ENCODE measurements around the gene PTPRZ1.

PTPRZ1 gene

DNA sequence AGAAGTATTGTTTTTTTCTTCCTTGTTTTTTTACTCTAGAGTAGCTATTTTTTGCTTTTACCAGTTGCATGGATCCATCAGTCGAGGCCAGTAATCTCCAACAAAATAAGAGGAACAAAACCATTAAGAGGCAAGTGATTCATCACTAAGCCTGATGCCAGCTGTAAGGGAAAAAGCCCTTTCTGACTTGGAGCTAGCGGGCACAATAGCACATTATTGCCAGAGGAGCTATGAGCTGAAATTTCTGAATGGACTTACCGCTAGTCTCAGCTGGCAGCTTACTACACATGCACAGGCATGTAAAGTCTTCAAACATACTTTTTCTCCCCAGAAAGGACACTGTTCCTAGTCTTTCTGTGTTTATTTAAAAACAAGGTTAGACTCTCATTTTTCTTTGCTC is 41.6 kb upstream of the PTPRZ1 start:
- Histone ChIP-seq H3K4me1 (ENCODE audit: control insufficient read depth, insufficient read depth, low read length) (no peaks in the 10 kb centered on the region), H3K4me3 (ENCODE audit: low read depth, low read length) (no peak overlapping the region), H3K9me3 (ENCODE audit: control insufficient read depth, insufficient read depth, low read depth, low read length) (no peaks in the 10 kb centered on the region), H3K27ac (ENCODE audit: extremely low read depth, low read depth, low read length) (no peak overlapping the region), H3K36me3 (ENCODE audit: control insufficient read depth in 2 of 2, insufficient read depth in 1 of 2, low read length in 2 of 2) (no peaks in the 10 kb centered on the region)
- ChIA-PET CTCF (no interaction called here), POLR2A (interaction anchor here (0.6 kb wide), 1 partner anchor 1248 kb away, joined by 6 read pairs; no protein-coding TSS in a partner anchor)
- TF ChIP-seq GLI2 (tag by site-specific recombination; IDR thresholded peaks at IDR 0.05; ENCODE audit: borderline replicate concordance, low read depth) (no peak), ZNF510 (tag by site-specific recombination; IDR thresholded peaks at IDR 0.05; ENCODE audit: insufficient replicate concordance) (no peak), ZBTB11 (tag by site-specific recombination; conservative IDR thresholded peaks at IDR 0.05; ENCODE audit: low read depth) (no peak), ZNF514 (tag by site-specific recombination; IDR thresholded peaks at IDR 0.05) (no peak), ZNF311 (tag by site-specific recombination; IDR thresholded peaks at IDR 0.05; ENCODE audit: borderline replicate concordance) (no peak), ZNF121 (tag by site-specific recombination; IDR thresholded peaks at IDR 0.05) (no peak), ZNF19 (tag by site-specific recombination; IDR thresholded peaks at IDR 0.05; ENCODE audit: low read depth) (no peak), ZNF610 (tag by site-specific recombination; IDR thresholded peaks at IDR 0.05; ENCODE audit: borderline replicate concordance) (no peak), HOXD13 (CRISPR knock-in tag; IDR thresholded peaks at IDR 0.05; ENCODE audit: borderline replicate concordance) (no peak)

GRCh38 chr7:121831801-121832200 is 41.2 kb upstream of the PTPRZ1 start:
- H3K9me3 ChIP-seq (ENCODE audit: control insufficient read depth, insufficient read depth, low read depth, low read length), result no peaks in the 10 kb centered on the region
- no peak overlapping the region for H3K4me3 ChIP-seq (ENCODE audit: low read depth, low read length)
- H3K36me3 ChIP-seq (ENCODE audit: control insufficient read depth in 2 of 2, insufficient read depth in 1 of 2, low read length in 2 of 2), result no peaks in the 10 kb centered on the region
- H3K27ac ChIP-seq (ENCODE audit: extremely low read depth, low read depth, low read length), result no peak overlapping the region
- no peaks in the 10 kb centered on the region for H3K4me1 ChIP-seq (ENCODE audit: control insufficient read depth, insufficient read depth, low read length)
- POLR2A ChIA-PET, result no interaction called here
- CTCF ChIA-PET, result no interaction called here
- TF ChIP-seq, protein P1, sequence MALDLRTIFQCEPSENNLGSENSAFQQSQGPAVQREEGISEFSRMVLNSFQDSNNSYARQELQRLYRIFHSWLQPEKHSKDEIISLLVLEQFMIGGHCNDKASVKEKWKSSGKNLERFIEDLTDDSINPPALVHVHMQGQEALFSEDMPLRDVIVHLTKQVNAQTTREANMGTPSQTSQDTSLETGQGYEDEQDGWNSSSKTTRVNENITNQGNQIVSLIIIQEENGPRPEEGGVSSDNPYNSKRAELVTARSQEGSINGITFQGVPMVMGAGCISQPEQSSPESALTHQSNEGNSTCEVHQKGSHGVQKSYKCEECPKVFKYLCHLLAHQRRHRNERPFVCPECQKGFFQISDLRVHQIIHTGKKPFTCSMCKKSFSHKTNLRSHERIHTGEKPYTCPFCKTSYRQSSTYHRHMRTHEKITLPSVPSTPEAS (tag by site-specific recombination; IDR thresholded peaks at IDR 0.05), result no peak
- no peak for TF ChIP-seq ZBTB17 (tag by site-specific recombination; IDR thresholded peaks at IDR 0.05)
- no peak for TF ChIP-seq ZFP37 (tag by site-specific recombination; IDR thresholded peaks at IDR 0.05)
- no peak for TF ChIP-seq ZNF2 (tag by site-specific recombination; IDR thresholded peaks at IDR 0.05)
- no peak for TF ChIP-seq ZSCAN16 (tag by site-specific recombination; IDR thresholded peaks at IDR 0.05)
- TF ChIP-seq ZNF518A (tag by site-specific recombination; conservative IDR thresholded peaks at IDR 0.05; ENCODE audit: low read depth), result no peak
- TF ChIP-seq ZNF473 (tag by site-specific recombination; IDR thresholded peaks at IDR 0.05), result no peak
- TF ChIP-seq HOXD13 (CRISPR knock-in tag; IDR thresholded peaks at IDR 0.05; ENCODE audit: borderline replicate concordance), result no peak
- no peak for TF ChIP-seq ZBTB49 (tag by site-specific recombination; IDR thresholded peaks at IDR 0.05; ENCODE audit: low read depth)
- no peak for TF ChIP-seq ZSCAN5A (tag by site-specific recombination; IDR thresholded peaks at IDR 0.05)
- no peak for TF ChIP-seq ZNF837 (tag by site-specific recombination; IDR thresholded peaks at IDR 0.05)
- no peak for TF ChIP-seq ZNF561 (tag by site-specific recombination; IDR thresholded peaks at IDR 0.05; ENCODE audit: borderline replicate concordance)
- TF ChIP-seq, protein P2, sequence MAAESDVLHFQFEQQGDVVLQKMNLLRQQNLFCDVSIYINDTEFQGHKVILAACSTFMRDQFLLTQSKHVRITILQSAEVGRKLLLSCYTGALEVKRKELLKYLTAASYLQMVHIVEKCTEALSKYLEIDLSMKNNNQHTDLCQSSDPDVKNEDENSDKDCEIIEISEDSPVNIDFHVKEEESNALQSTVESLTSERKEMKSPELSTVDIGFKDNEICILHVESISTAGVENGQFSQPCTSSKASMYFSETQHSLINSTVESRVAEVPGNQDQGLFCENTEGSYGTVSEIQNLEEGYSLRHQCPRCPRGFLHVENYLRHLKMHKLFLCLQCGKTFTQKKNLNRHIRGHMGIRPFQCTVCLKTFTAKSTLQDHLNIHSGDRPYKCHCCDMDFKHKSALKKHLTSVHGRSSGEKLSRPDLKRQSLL (tag by site-specific recombination; IDR thresholded peaks at IDR 0.05), result no peak
